Activated CD4-positive, alpha-beta T cell treated with anti-CD3 and anti-CD28 coated beads for 24 hours (primary cell): ENCODE measurements around the gene TWIST2.

Experiments used
- DNase-seq, 2 donors: peaks; one replicate each; pipeline ENCODE4 v3.0.0-alpha.2; 2020; ENCODE audit warnings: low read depth in 2 of 2

TWIST2 gene

GRCh38 chr2:238838786-238839327 lies 9.0 kb upstream of the TWIST2 start:
- no peak for DNase-seq

- no peak for DNase-seq
Measured at GRCh38 chr2:238839428-238839827, 8.5 kb upstream of the TWIST2 start.

- DNase-seq, result no peak
Measured at GRCh38 chr2:238841542-238842164, 6.2 kb upstream of the TWIST2 start.

- no peak for DNase-seq
Measured at GRCh38 chr2:238843476-238843875, 4.4 kb upstream of the TWIST2 start.

GRCh38 chr2:238845583-238846377 lies 2.1 kb upstream of the TWIST2 start:
- DNase-seq, result no peak

- DNase-seq, result no peak
Measured at GRCh38 chr2:238846378-238846627, 1.6 kb upstream of the TWIST2 start.

- no peak for DNase-seq
Measured at GRCh38 chr2:238846628-238847418, 1.1 kb upstream of the TWIST2 start.

- DNase-seq, result no peak
Measured at GRCh38 chr2:238847419-238847801, 475 bp upstream of the TWIST2 start.

- DNase-seq, result no peak
Measured at GRCh38 chr2:238848691-238848975, 748 bp downstream of the TWIST2 start.

- DNase-seq, result no peak
Measured at GRCh38 chr2:238848976-238849853, 1.3 kb downstream of the TWIST2 start.

- no peak for DNase-seq
Measured at GRCh38 chr2:238850091-238850490, 2.2 kb downstream of the TWIST2 start.

- no peak for DNase-seq
Measured at GRCh38 chr2:238851026-238851425, 3.1 kb downstream of the TWIST2 start.

- DNase-seq, result no peak
Measured at GRCh38 chr2:238851761-238852160, 3.9 kb downstream of the TWIST2 start.

GRCh38 chr2:238852206-238852869 lies 4.5 kb downstream of the TWIST2 start:
- no peak for DNase-seq

- DNase-seq, result no peak
Measured at GRCh38 chr2:238853218-238853617, 5.3 kb downstream of the TWIST2 start.

- no peak for DNase-seq
Measured at GRCh38 chr2:238853721-238854120, 5.8 kb downstream of the TWIST2 start.

- no peak for DNase-seq
Measured at GRCh38 chr2:238854246-238854645, 6.4 kb downstream of the TWIST2 start.

GRCh38 chr2:238854699-238855229 lies 6.9 kb downstream of the TWIST2 start:
- DNase-seq, result no peak

GRCh38 chr2:238855299-238855698 lies 7.4 kb downstream of the TWIST2 start:
- no peak for DNase-seq

- no peak for DNase-seq
Measured at GRCh38 chr2:238855891-238856580, 8.2 kb downstream of the TWIST2 start.
